ENCODE results near the gene TRIM31.

DNA sequence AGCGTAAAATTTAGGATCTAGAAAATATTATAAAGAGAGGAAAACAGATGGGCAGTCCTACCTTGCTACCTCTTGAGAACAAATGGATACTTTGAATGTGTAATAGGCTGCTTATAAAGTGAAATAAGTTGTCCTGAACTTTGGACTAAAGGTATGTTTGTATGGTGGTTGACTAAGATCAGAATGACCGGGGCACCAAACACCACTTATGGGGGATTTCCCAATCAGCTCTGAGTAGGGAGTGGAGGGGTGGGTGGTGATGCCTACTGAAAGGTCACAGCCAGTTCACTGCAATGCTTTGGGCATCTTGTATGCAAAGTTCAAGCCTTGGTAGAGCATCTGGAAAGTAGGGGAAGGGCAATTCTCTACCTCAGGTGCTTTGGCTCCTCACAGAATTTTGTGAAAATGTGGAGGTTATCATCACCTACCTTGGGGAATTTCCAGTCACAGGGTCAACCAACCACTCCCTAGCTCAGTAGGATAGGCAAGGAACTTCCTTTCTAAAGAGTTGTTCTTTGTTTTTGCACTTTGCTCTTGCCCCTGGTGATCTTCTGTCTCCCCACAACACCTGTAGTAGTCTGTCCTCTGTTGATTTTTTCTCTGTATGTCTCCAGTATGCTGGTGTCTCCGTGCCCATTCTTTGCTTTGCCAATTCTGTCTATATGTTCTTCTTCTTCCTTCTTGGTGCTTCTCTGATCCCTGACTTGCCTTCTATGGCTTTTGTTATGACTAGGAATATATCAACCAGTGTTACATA lies at the start of gene TRIM31:
- TF ChIP-seq RFX5 (IDR thresholded peaks at IDR 0.05; ENCODE audit: low read length): no peak
- TF ChIP-seq TEAD4 (IDR thresholded peaks at IDR 0.05; ENCODE audit: borderline replicate concordance, insufficient read depth): no peak
- TF ChIP-seq, protein P1, sequence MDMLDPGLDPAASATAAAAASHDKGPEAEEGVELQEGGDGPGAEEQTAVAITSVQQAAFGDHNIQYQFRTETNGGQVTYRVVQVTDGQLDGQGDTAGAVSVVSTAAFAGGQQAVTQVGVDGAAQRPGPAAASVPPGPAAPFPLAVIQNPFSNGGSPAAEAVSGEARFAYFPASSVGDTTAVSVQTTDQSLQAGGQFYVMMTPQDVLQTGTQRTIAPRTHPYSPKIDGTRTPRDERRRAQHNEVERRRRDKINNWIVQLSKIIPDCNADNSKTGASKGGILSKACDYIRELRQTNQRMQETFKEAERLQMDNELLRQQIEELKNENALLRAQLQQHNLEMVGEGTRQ (IDR thresholded peaks at IDR 0.05; ENCODE audit: borderline replicate concordance, low read depth, low read length): no peak
- TF ChIP-seq GATA2 (CRISPR knock-in tag; IDR thresholded peaks at IDR 0.05): no peak
- TF ChIP-seq, protein P2, sequence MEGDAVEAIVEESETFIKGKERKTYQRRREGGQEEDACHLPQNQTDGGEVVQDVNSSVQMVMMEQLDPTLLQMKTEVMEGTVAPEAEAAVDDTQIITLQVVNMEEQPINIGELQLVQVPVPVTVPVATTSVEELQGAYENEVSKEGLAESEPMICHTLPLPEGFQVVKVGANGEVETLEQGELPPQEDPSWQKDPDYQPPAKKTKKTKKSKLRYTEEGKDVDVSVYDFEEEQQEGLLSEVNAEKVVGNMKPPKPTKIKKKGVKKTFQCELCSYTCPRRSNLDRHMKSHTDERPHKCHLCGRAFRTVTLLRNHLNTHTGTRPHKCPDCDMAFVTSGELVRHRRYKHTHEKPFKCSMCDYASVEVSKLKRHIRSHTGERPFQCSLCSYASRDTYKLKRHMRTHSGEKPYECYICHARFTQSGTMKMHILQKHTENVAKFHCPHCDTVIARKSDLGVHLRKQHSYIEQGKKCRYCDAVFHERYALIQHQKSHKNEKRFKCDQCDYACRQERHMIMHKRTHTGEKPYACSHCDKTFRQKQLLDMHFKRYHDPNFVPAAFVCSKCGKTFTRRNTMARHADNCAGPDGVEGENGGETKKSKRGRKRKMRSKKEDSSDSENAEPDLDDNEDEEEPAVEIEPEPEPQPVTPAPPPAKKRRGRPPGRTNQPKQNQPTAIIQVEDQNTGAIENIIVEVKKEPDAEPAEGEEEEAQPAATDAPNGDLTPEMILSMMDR (IDR thresholded peaks at IDR 0.05): no peak
- no peak for TF ChIP-seq RXRA (IDR thresholded peaks at IDR 0.05; ENCODE audit: borderline replicate concordance, low read depth)
- TF ChIP-seq SMC3 (IDR thresholded peaks at IDR 0.05; ENCODE audit: low read depth, low read length): no peak
- TF ChIP-seq RAD21 (IDR thresholded peaks at IDR 0.05; ENCODE audit: low read length): no peak
- no peak for TF ChIP-seq FOXJ3 (CRISPR knock-in tag; IDR thresholded peaks at IDR 0.05)
